Endothelial cell of umbilical vein (primary cell): ENCODE results near the gene LMX1A. TPM values are rescaled to one million over a fixed set of nuclear protein-coding genes. Genes with fewer than 3 reads are reported as not detected.
A peak's percentile ranks its signal among the peaks of the same experiment; 100 is the strongest.

Experiments used
- BruUV-seq: library from RNA; stranded (reverse); fragments of 400-500 nt; replicated peaks from 2 replicates; lab custom pipeline; 2021; lab: Mats Ljungman, UMichigan
- CTCF ChIA-PET: fragments of 300-600, 350-600 bp; sonication (Branson Sonifier 250); formaldehyde crosslinking; loops from one replicate; lab custom pipeline; 2021; ENCODE audit warnings: antibody characterized with exemption, inconsistent platforms; lab: Charles Lee
- POLR2A ChIA-PET: fragments of 300-600, 350-600 bp; sonication (Branson Sonifier 250); formaldehyde crosslinking; loops from one replicate; lab custom pipeline; 2021; ENCODE audit warnings: antibody characterized with exemption, inconsistent platforms; lab: Charles Lee
- DNase-seq: peaks from one replicate; pipeline ENCODE4 v3.0.0-alpha.2; 2011; ENCODE audit warnings: low read depth, low spot score
- FAIRE-seq: peaks from 2 replicates; lab custom pipeline; 2011; peaks lifted over from hg19 to GRCh38; lab: Jason Lieb, UNC
- H2AFZ ChIP-seq: 2 replicates; pipeline ENCODE4 v1.6.0; 2012; ENCODE audit warnings: low read depth, low read length, control low read depth, inconsistent platforms
- H3K27ac ChIP-seq: 2 replicates; pipeline ENCODE4 v1.5.1; 2011; ENCODE audit warnings: low read depth, mild to moderate bottlenecking, control low read depth, low read length, moderate library complexity; ENCODE audit not compliant: insufficient read depth
- H3K27me3 ChIP-seq, 2 experiments: 2 replicates each; pipeline versions ENCODE4 v1.6.0 to v1.6.1; 2011; ENCODE audit warnings: low read length in 2 of 2, mixed read lengths in 1 of 2; ENCODE audit not compliant: control insufficient read depth in 2 of 2, insufficient read depth in 2 of 2
- H3K36me3 ChIP-seq, 2 experiments: 2 replicates in 1 of 2; 3 replicates in 1 of 2; pipeline ENCODE4 v1.5.1; 2011; ENCODE audit warnings: low read length in 2 of 2, mild to moderate bottlenecking in 1 of 2, moderate library complexity in 1 of 2; ENCODE audit not compliant: control insufficient read depth in 2 of 2, insufficient read depth in 2 of 2; ENCODE audit errors: extremely low read depth in 1 of 2
- H3K4me1 ChIP-seq: 3 replicates; pipeline ENCODE4 v1.5.1; 2011; ENCODE audit warnings: mild to moderate bottlenecking, low read length; ENCODE audit not compliant: control insufficient read depth, insufficient read depth; ENCODE audit errors: extremely low read depth
- H3K4me2 ChIP-seq: 2 replicates; pipeline ENCODE4 v1.6.1; 2011; ENCODE audit warnings: low read length, control low read depth, mixed read lengths; ENCODE audit not compliant: insufficient read depth
- H3K4me3 ChIP-seq, 3 experiments: fragments of 200-600 bp in 1 of 3; sonication (generic), shearing (Covaris generic) in 1 of 3; replicated peaks in 1 of 3; 2 replicates each; pipeline ENCODE4 v1.5.1; 2011 to 2016; ENCODE audit warnings: control low read depth in 3 of 3, low read length in 3 of 3, mild to moderate bottlenecking in 2 of 3, inconsistent platforms in 1 of 3, low read depth in 1 of 3, moderate library complexity in 1 of 3; ENCODE audit not compliant: insufficient read depth in 1 of 3
- H3K79me2 ChIP-seq: 2 replicates; pipeline ENCODE4 v1.6.0; 2012; ENCODE audit warnings: low read length, inconsistent platforms; ENCODE audit not compliant: control insufficient read depth, insufficient read depth
- H3K9ac ChIP-seq: replicated peaks from 2 replicates; pipeline ENCODE3; 2011; ENCODE audit warnings: low read length, control low read depth; ENCODE audit not compliant: insufficient read depth; ENCODE audit errors: extremely low read depth
- H3K9me1 ChIP-seq: replicated peaks from 3 replicates; pipeline ENCODE4 v1.6.0; 2011; ENCODE audit warnings: mild to moderate bottlenecking, low read length; ENCODE audit not compliant: control insufficient read depth, insufficient read depth; ENCODE audit errors: extremely low read depth
- H3K9me3 ChIP-seq: replicated peaks from 2 replicates; pipeline ENCODE4 v1.5.1; 2012; ENCODE audit warnings: low read length, inconsistent platforms; ENCODE audit not compliant: control insufficient read depth, insufficient read depth
- H4K20me1 ChIP-seq: replicated peaks from 2 replicates; pipeline ENCODE3; 2011; ENCODE audit warnings: mild to moderate bottlenecking, low read length; ENCODE audit not compliant: control insufficient read depth, insufficient read depth; ENCODE audit errors: extremely low read depth
- EZH2 ChIP-seq: IDR thresholded peaks from 2 replicates; pipeline ENCODE4 v1.6.1; 2012; ENCODE audit warnings: borderline replicate concordance, low read depth, mild to moderate bottlenecking, moderate library complexity, low read length, inconsistent platforms; ENCODE audit not compliant: severe bottlenecking
- FOS ChIP-seq: IDR thresholded peaks from 2 replicates; pipeline ENCODE4 v1.6.1; 2011; ENCODE audit warnings: mild to moderate bottlenecking, low read length, moderate library complexity, borderline replicate concordance; ENCODE audit not compliant: insufficient read depth
- JUN ChIP-seq: IDR thresholded peaks from 2 replicates; pipeline ENCODE4 v1.6.1; 2011; ENCODE audit warnings: borderline replicate concordance, low read depth; ENCODE audit not compliant: insufficient read length, insufficient read depth
- MAX ChIP-seq: IDR thresholded peaks from 2 replicates; pipeline ENCODE4 v1.6.1; 2011; ENCODE audit not compliant: insufficient read depth, insufficient read length
- dilution Hi-C: fragments of 300-500 bp; cut with MboI; formaldehyde crosslinking; loops from one replicate; pipeline ENCODE4 v1.15.0; 2019; ENCODE audit warnings: low sequenced_read_pairs; ENCODE audit not compliant: extremely low pct_ligation_motif_present
- intact Hi-C: fragments of 100-400 bp; cut with micrococcal nuclease; formaldehyde crosslinking; loops from one replicate; pipeline ENCODE4 v1.10.0; 2022
- polyA plus RNA-seq, 4 experiments: library from polyadenylated mRNA; depleted of rRNA in 3 of 4; stranded (reverse) in 3 of 4; unstranded in 1 of 4; fragments of >200 nt; gene quantifications; 2 replicates each; pipeline versions ENCODE4 v1.2.1 to v1.2.3, GENCODE V29; 2011 to 2012; ENCODE audit warnings: missing spikeins in 1 of 4
- total RNA-seq: library from RNA; stranded (reverse); gene quantifications from 2 replicates; pipeline ENCODE4 v1.2.3, GENCODE V29; 2021

Gene LMX1A
- total and polyA plus RNA-seq, 2 donors (not counting 3 experiments of a cell fraction or from before 2014, with no cell fraction given): not detected

GRCh38 chr1:165355139-165355976 lies 1.2 kb downstream of the LMX1A start:
- H3K4me3 ChIP-seq: no peak overlapping the region
- DNase-seq (no peak), FAIRE-seq (no peak)
- H3K79me2 ChIP-seq: no peaks in the 10 kb centered on the region
- no peaks in the 10 kb centered on the region for H4K20me1 ChIP-seq
- H3K36me3 ChIP-seq: no peaks in the 10 kb centered on the region
- H3K27ac ChIP-seq: no peak overlapping the region
- no peak overlapping the region for H3K4me2 ChIP-seq
- peaks cover 76 to 90% of the 10 kb centered on the region in 2 experiments for H3K27me3 ChIP-seq
- H3K9me3 ChIP-seq: no peaks in the 10 kb centered on the region
- no peak overlapping the region for H3K9ac ChIP-seq
- dilution Hi-C loops: no loop called here
- H3K9me1 ChIP-seq: no peaks in the 10 kb centered on the region
- H2AFZ ChIP-seq: no peak overlapping the region
- BruUV-seq: no TSS peak
- ChIA-PET POLR2A (no interaction called here), CTCF (interaction anchor here (0.8 to 3.0 kb wide), 5 partner anchors 9 to 38 kb away, joined by 3 to 17 read pairs (median 3); no protein-coding TSS in a partner anchor)
- no peaks in the 10 kb centered on the region for H3K4me1 ChIP-seq
- TF ChIP-seq FOS (no peak), EZH2 (peak; percentile 69), JUN (no peak), MAX (no peak)
- intact Hi-C loops: no loop called here

- dilution Hi-C loops: no loop called here
- no peak overlapping the region for H3K27ac ChIP-seq
- H3K27me3 ChIP-seq: peaks cover 81 to 95% of the 10 kb centered on the region in 2 experiments
- no TSS peak for BruUV-seq
- H3K9me1 ChIP-seq: no peaks in the 10 kb centered on the region
- DNase-seq (no peak), FAIRE-seq (no peak)
- no peaks in the 10 kb centered on the region for H3K9me3 ChIP-seq
- TF ChIP-seq JUN: no peak
- TF ChIP-seq EZH2: peak; percentile 60
- H3K4me2 ChIP-seq: no peak overlapping the region
- no peaks in the 10 kb centered on the region for H4K20me1 ChIP-seq
- no peak overlapping the region for H2AFZ ChIP-seq
- H3K36me3 ChIP-seq: no peaks in the 10 kb centered on the region
- no peak overlapping the region for H3K9ac ChIP-seq
- H3K79me2 ChIP-seq: no peaks in the 10 kb centered on the region
- no peak overlapping the region for H3K4me3 ChIP-seq
- ChIA-PET CTCF (interaction anchor here (0.8 to 1.7 kb wide), 4 partner anchors 9 to 39 kb away, joined by 3 to 9 read pairs (median 3); no protein-coding TSS in a partner anchor), POLR2A (no interaction called here)
- intact Hi-C loops: no loop called here
- H3K4me1 ChIP-seq: no peaks in the 10 kb centered on the region
Observed at GRCh38 chr1:165354739-165355138, 1.8 kb downstream of the LMX1A start.
